ENCODE measurements around the gene ICAM3. TPM values are rescaled to one million over a fixed set of nuclear protein-coding genes. Genes with fewer than 3 reads are reported as not detected.

ICAM3 gene
- total RNA-seq, 1 experiment from 2014 or later: 8.3 TPM

DNA sequence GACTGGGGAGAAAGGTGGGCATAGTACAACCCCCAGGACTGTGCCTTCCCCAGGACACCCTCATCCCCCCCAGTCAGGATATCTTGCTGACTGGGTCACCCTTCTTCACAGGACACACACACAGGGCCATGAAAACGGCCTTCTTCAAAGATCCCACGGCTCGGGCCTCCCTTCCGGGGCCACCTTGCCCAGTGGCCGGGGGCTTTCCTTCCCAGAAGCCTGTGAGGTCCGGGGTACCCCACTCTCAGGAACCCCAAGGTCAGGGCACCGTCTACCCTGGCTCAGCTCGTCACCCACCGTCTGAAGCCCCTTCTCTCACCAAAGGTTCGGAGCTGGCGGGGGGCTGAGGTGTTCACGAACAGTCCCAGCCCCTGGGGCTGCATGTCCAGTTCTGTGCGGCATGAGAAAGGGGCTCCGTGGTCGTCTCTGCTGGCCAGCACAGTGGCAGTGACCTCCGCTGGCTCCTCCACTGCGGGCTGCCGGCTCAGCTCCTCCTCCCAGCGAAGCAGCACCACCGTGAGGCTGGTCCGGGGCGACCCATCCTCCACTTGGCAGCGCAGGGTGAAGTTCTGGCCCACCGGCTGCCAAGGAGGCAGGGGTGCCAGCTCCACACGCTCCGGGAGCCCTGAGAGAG, 4.0 kb downstream of the ICAM3 start (continued):
- TF ChIP-seq, protein P1, sequence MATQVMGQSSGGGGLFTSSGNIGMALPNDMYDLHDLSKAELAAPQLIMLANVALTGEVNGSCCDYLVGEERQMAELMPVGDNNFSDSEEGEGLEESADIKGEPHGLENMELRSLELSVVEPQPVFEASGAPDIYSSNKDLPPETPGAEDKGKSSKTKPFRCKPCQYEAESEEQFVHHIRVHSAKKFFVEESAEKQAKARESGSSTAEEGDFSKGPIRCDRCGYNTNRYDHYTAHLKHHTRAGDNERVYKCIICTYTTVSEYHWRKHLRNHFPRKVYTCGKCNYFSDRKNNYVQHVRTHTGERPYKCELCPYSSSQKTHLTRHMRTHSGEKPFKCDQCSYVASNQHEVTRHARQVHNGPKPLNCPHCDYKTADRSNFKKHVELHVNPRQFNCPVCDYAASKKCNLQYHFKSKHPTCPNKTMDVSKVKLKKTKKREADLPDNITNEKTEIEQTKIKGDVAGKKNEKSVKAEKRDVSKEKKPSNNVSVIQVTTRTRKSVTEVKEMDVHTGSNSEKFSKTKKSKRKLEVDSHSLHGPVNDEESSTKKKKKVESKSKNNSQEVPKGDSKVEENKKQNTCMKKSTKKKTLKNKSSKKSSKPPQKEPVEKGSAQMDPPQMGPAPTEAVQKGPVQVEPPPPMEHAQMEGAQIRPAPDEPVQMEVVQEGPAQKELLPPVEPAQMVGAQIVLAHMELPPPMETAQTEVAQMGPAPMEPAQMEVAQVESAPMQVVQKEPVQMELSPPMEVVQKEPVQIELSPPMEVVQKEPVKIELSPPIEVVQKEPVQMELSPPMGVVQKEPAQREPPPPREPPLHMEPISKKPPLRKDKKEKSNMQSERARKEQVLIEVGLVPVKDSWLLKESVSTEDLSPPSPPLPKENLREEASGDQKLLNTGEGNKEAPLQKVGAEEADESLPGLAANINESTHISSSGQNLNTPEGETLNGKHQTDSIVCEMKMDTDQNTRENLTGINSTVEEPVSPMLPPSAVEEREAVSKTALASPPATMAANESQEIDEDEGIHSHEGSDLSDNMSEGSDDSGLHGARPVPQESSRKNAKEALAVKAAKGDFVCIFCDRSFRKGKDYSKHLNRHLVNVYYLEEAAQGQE (IDR thresholded peaks at IDR 0.05; ENCODE audit: low read depth): no peak

DNA sequence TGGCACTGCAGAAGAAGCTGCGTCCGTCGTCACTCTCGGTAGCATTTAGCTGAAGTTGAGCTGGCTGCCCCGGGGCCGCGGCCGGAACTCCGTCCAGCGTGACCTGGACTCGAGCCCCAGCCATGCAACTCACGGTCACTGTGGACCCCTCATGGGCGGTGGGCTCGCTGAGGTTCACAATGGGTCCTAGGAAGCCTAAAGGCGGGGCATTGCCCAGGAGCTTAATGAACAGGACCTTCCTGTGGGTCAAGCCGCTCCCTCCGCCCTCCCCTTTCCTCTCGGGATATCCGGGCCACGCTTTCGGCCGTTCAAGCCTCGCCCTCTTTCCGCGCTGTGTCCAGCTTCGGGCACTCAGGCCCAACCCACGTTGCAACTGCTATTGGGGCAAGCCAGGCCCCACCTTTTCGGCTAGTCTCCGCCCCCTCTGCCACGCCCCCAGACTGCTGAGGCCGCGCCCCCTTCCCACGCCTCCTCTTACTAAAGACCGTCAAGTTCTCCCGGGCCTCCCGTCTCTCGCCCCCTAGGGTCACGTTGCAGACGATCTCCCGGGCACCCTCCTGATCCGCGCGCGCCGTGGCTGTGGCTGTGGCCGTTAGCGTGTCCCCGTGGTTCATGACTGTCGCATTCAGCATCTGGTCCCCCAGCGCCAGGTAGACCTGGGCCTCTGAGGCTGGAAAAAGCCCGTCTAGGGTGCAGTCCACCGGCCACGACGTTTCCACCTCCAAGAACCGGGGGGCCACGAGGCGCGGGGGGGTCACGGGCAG, 4.7 kb downstream of the ICAM3 start:
- Histone ChIP-seq H2AFZ (ENCODE audit: low read depth, low read length, poor library complexity, severe bottlenecking) (no peak overlapping the region), H3K27me3 (ENCODE audit: insufficient read depth, low read length) (no peaks in the 10 kb centered on the region), H3K79me2 (ENCODE audit: insufficient read depth, low read length) (peaks cover 37% of the 10 kb centered on the region), H3K4me1 (ENCODE audit: control insufficient read depth in 1 of 2, insufficient read depth in 2 of 2, low read length in 2 of 2) (peaks cover 6 to 28% of the 10 kb centered on the region in 2 experiments; a peak in 3 of 4 replicates), H3K4me3 (replicated peaks in 1 of 2; ENCODE audit: low read depth in 1 of 2, low read length in 2 of 2) (peak overlapping the region; percentile 77 to 93), H3K9me3 (ENCODE audit: control insufficient read depth in 1 of 2, insufficient read depth in 1 of 2, low read depth in 1 of 2, low read length in 2 of 2) (no peaks in the 10 kb centered on the region), H3K9me2 (ENCODE audit: insufficient read depth) (no peaks in the 10 kb centered on the region), H3K9ac (ENCODE audit: low read length) (peak overlapping the region; percentile 75), H3K27ac (ENCODE audit: low read depth, low read length) (peak overlapping the region; percentile 90), H3K4me2 (ENCODE audit: low read length) (peak overlapping the region; percentile 100), H3K36me3 (ENCODE audit: control insufficient read depth in 1 of 2, insufficient read depth in 2 of 2, low read length in 2 of 2) (peaks cover 6 to 11% of the 10 kb centered on the region in 2 experiments), H4K20me1 (ENCODE audit: insufficient read depth) (no peaks in the 10 kb centered on the region)
- DNase-seq (ENCODE audit: low read depth, low spot score) (peak; percentile 93), ATAC-seq (peak; percentile 80)
- CTCF ChIA-PET: interaction anchor here (0.6 to 1.7 kb wide), 5 partner anchors 45 to 402 kb away, joined by 3 to 4 read pairs (median 3); partner anchors contain the start of gene ICAM5
- RAD21 ChIA-PET (ENCODE audit: low non-redundant PET in 1 of 2, low total read pairs in 2 of 2, uncharacterized antibody in 2 of 2, unreplicated experiment in 2 of 2): interaction anchor here (0.8 to 1.2 kb wide), 4 partner anchors 46 to 65 kb away, joined by 3 to 4 read pairs (median 3); partner anchors contain the start of gene ICAM1 (in 1 of the 2)
- BruUV-seq (replicated peaks): no TSS peak
- intact Hi-C loops (cut with micrococcal nuclease): loop anchor here (2.0 kb wide), 1 partner anchor 46 kb away; the partner anchor contains the start of gene TYK2
- POLR2A ChIA-PET: interaction anchor here (0.5 to 2.5 kb wide), 8 partner anchors 9 to 551 kb away, joined by 3 to 26 read pairs (median 4); partner anchors contain the start of genes ICAM5 and TYK2
- TF ChIP-seq YY1 (IDR thresholded peaks at IDR 0.05; ENCODE audit: extremely low read depth, insufficient replicate concordance, low read depth, low read length) (no peak), SP1 (IDR thresholded peaks at IDR 0.05; ENCODE audit: low read depth) (no peak; the same call in none of the 2 replicates), JUND (IDR thresholded peaks at IDR 0.05) (no peak), POLR2AphosphoS5 (IDR thresholded peaks at IDR 0.05; ENCODE audit: low read depth, low read length) (peak; percentile 67), CEBPB (IDR thresholded peaks at IDR 0.05; ENCODE audit: low read depth) (no peak), TCF7L2 (IDR thresholded peaks at IDR 0.05; ENCODE audit: borderline replicate concordance, extremely low read depth, insufficient read depth, insufficient read length) (no peak), SRF (IDR thresholded peaks at IDR 0.05; ENCODE audit: low read depth) (no peak), EZH2 (IDR thresholded peaks at IDR 0.05) (no peak), EGR1 (IDR thresholded peaks at IDR 0.05; ENCODE audit: low read depth) (peak; percentile 67; the same call in 1 of the 2 replicates), SIN3A (IDR thresholded peaks at IDR 0.05; ENCODE audit: low read depth) (no peak), FOSL1 (IDR thresholded peaks at IDR 0.05; ENCODE audit: low read depth) (no peak)
- TF ChIP-seq, protein P2, sequence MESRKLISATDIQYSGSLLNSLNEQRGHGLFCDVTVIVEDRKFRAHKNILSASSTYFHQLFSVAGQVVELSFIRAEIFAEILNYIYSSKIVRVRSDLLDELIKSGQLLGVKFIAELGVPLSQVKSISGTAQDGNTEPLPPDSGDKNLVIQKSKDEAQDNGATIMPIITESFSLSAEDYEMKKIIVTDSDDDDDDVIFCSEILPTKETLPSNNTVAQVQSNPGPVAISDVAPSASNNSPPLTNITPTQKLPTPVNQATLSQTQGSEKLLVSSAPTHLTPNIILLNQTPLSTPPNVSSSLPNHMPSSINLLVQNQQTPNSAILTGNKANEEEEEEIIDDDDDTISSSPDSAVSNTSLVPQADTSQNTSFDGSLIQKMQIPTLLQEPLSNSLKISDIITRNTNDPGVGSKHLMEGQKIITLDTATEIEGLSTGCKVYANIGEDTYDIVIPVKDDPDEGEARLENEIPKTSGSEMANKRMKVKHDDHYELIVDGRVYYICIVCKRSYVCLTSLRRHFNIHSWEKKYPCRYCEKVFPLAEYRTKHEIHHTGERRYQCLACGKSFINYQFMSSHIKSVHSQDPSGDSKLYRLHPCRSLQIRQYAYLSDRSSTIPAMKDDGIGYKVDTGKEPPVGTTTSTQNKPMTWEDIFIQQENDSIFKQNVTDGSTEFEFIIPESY (IDR thresholded peaks at IDR 0.05; ENCODE audit: extremely low read depth, insufficient replicate concordance, low read length): no peak
- TF ChIP-seq, protein P3, sequence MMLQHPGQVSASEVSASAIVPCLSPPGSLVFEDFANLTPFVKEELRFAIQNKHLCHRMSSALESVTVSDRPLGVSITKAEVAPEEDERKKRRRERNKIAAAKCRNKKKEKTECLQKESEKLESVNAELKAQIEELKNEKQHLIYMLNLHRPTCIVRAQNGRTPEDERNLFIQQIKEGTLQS (IDR thresholded peaks at IDR 0.05): no peak
- TF ChIP-seq, protein P4, sequence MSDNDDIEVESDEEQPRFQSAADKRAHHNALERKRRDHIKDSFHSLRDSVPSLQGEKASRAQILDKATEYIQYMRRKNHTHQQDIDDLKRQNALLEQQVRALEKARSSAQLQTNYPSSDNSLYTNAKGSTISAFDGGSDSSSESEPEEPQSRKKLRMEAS (IDR thresholded peaks at IDR 0.05): peak; percentile 92
